Upper lobe of left lung (tissue), 4 donors: ENCODE results near the gene FLOT2.

ENCODE experiments used
- POLR2A ChIP-seq, 4 donors: fragments of 450-650 bp; IDR thresholded peaks; one replicate each; pipeline ENCODE4 v1.5.1; 2016 to 2017; ENCODE audit warnings: antibody characterized with exemption in 4 of 4, mild to moderate bottlenecking in 2 of 4
- TF ChIP-seq, protein P1 (sequence below), 6 experiments: fragments of 450-650 bp in 4 of 6; fragments of 200-600 bp in 2 of 6; sonication (generic) in 2 of 6; IDR thresholded peaks; one replicate each; pipeline ENCODE4 v1.5.1; 2016 to 2019; ENCODE audit warnings: antibody characterized with exemption in 6 of 6

DNA sequence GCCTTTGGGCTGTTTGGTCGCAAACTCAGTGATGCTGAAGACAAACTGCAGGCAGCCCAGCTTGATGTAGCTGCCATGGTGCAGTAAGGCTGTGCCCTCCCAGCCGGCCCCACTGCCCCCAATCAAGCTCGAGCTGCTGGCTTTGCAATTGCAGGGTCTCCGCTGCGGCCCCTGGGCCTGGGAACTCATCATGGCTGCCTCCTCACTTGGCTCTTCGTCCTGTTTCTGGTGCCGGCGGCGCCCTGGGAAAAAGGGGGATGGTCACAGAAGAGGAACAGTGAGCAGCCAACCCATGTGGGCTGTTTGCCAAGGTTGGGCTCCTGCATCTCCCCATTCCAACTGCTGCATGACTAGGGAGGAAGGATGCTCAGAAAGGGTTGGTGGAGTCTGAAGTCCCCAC, 8.7 kb upstream of the FLOT2 start:
- no peak for TF ChIP-seq POLR2A (IDR thresholded peaks at IDR 0.05)
- TF ChIP-seq, protein P1, sequence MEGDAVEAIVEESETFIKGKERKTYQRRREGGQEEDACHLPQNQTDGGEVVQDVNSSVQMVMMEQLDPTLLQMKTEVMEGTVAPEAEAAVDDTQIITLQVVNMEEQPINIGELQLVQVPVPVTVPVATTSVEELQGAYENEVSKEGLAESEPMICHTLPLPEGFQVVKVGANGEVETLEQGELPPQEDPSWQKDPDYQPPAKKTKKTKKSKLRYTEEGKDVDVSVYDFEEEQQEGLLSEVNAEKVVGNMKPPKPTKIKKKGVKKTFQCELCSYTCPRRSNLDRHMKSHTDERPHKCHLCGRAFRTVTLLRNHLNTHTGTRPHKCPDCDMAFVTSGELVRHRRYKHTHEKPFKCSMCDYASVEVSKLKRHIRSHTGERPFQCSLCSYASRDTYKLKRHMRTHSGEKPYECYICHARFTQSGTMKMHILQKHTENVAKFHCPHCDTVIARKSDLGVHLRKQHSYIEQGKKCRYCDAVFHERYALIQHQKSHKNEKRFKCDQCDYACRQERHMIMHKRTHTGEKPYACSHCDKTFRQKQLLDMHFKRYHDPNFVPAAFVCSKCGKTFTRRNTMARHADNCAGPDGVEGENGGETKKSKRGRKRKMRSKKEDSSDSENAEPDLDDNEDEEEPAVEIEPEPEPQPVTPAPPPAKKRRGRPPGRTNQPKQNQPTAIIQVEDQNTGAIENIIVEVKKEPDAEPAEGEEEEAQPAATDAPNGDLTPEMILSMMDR (IDR thresholded peaks at IDR 0.05) = no peak
